HG03039 (cell line): ENCODE results near the gene LITAF.

Experiments
- ATAC-seq: cut with Tn5 transposase; IDR thresholded peaks from one replicate; pipeline ENCODE4 v1.9.1; 2021; ENCODE audit warnings: mild to moderate bottlenecking, moderate library complexity; ENCODE audit not compliant: unreplicated experiment

The LITAF gene

DNA sequence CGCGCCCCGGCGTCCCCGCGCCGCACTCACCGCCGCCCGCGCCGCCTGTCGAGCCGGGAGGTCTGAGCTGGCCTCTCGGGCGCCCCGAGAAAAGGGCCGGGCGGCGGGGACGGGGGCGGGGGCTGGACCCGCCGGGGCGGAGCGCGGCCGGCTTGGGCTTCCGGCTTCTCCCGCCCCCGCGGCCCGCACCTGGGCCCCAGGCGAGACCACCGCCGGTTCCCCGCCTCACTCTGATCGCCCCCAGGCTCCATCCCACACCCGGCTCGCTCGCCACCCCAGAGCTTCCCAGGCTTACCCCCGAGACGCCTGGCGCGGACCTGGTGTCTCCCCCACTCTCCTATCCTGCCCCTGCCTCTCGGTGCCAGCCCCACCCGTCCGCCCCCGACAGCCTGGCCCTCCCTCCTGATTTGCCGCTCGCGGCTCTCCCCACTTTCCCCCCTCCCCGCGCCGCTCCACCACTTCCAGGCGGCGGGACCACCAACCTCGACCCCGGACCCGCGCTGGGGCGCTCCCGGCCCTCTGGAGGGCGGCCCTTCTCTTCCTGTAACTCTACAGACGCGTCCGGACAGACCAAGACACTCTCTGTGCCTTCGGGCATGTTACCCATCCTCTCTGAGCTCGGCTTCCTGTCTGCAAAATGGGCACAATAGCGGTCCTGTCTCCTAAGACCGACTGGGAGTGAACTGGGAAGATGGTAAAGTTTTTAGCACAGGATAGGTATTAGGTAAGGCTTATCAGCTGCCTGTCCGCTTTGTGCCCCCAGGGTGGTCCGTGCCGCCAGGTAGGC, at the start of gene LITAF:
Gene LITAF (minus strand): TSS at position 64 of the 787 bp plus-strand sequence. CDS start 30,189 bp downstream, outside the sequence.
- ATAC-seq: peak; percentile 36

DNA sequence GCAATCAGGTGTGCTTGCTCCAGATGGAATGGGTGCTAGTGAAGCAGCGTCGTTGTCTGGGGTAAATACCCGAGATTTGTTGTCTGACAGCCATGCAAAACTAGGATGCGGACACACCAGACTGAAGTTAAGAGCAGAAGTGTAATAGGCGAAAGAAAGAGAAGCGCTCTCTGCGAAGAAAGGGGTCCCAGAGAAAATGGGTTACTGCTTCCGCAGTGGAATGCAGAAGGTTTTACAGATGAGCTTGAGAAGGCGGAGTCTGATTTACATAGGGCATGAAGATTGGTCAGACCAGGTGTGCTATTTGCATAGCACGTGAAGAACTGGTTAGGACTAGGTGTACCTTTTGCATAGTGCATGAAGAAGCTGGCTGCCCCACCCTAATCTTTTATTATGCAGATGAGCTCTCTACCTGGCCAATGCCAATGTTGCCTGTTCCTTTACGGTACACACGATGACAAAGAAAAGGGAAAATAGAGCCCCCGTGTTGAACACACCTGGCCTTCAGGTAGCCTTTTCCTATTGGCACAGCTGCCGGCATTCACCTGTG, 49.5 kb upstream of the LITAF start:
- no peak for ATAC-seq

DNA sequence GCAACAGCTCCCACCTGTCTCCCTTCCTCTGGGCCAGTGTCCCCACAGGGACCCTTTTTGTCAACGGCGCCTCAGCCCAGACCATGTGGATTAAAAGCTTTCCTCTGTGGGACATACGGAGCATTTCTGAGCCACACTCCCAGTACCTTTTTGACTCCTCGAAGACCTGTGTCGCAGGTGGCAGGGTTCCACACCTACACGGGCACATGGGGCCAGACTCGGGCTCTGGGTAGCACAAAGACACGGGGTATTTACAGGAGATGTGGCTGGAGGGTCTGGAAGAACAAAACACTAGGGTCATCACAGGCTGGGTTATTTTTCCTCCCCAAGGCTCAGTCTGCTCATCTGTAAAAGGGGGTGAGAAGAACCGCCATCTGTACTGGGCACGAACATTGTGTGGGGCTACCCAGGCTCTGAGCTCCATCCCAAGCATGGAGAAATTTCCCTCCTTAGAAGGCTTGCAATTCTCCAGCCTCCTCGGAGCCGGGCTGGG, 49.0 kb upstream of the LITAF start:
- no peak for ATAC-seq

DNA sequence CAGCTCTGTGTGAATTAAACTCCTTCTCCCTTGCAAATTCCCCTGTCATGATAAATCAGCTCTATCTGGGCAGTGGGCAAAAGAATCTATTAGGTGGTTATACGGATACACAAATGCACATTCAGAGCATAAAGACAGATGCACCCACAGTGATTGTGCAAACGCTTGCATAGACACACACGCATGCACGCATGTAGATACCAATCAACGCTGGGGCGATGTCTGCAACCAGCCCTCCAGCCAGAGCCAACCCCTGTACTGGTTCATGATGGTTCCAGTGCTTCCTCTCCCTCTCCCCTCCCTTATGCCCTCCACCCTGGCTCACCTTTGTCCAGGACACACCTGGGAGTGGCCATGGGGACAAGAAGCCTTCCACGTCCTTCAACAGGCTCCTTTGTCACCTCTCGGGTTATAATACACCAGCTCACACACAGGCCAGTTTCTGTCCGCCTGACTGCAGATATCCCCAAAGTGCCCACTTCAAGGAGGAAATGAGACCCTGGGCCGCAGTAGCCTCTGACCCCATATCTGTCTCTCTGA, 48.5 kb upstream of the LITAF start:
- no peak for ATAC-seq

DNA sequence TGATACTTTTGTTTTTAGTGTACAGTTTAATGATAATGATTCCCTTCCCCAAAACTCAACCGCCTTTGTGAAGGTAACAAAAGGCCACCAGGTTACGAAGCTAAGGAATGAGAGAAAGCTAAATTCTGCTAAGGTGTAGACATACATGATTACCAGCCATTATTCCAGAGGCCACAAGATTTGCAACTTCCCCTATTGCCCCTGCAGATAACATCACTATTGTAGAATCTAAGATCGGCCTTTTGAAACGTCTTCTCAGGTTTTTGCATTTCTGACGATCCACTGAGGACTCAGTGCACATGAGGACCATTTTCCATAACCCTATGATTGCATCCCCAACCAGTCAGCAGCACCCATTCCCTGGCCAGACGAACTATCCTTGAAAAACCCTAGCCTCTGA, 47.6 kb upstream of the LITAF start:
- ATAC-seq: no peak

DNA sequence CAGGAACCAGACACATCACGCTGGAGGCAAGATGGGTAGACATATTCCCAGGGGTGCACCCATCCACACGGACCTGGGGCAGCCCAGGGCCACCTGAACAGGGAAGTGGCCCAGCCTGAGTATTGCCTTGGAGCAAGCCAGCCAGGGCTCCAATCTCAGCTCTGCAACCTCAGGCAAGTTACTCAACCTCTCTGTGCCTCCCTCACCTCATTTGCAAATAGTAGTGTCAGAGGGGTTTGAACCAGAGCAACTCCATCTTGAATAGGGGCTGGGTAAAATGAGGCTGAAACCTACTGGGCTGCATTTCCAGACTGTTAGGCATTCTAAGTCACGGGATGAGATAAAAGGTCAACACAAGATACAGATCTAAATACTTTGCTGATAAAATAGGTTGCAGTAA, 46.4 kb upstream of the LITAF start:
- ATAC-seq: no peak

DNA sequence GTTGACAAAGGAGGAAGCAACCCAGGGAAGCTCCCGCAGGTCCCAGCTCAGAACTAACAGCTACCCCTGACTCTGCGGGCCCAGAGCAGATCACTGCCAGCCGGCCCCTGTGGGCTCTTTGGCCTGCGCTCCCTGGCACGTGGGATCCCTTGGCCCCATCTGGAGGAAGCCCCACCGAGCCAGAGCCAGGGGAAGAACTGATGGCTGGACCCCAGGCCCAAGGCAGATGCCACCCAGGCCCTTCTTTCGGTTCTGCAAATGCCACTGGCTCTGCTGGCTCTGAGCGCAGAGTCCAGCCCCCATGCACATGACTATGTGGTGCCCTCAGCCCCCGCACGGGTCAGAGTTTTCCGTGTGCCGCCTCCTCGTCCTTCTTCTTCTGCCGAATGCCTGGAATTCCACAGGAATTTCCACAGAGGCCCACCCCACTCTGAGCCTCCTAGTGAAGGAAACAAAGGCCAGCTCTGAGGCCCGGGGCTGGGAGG, 45.8 kb upstream of the LITAF start:
- no peak for ATAC-seq

DNA sequence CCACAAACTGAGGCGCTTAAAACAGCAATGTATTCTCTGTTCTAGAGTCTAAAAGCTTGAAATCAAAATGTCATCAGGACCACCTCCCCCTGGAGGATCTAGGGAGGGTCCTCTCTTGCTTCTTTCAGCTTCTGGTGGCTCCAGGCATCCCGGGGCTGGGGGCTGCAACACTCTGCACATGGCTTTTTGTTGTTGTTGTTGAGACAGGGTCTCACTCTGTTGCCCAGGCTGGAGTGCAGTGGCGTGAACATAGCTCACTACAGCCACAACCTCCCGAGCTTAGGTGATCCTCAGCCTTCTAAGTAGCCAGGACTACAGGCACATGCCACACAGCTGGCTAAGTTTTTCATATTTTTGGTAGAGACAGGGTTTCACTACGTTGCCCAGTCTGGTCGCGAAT, 44.5 kb upstream of the LITAF start:
- ATAC-seq: no peak

DNA sequence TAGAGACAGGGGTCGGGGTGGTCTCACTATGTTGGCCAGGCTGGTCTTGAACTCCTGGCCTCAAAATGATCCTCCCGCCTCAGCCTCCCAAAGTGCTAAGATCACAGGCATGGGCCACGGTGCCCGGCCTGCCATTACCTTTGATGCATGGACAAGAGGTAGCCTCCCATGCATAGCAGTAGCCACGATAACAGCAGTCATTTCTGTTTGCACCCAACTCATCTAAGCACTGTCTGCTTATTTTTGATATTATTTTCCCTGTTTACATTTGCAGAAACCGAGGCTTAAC, 44.0 kb upstream of the LITAF start:
- no peak for ATAC-seq

DNA sequence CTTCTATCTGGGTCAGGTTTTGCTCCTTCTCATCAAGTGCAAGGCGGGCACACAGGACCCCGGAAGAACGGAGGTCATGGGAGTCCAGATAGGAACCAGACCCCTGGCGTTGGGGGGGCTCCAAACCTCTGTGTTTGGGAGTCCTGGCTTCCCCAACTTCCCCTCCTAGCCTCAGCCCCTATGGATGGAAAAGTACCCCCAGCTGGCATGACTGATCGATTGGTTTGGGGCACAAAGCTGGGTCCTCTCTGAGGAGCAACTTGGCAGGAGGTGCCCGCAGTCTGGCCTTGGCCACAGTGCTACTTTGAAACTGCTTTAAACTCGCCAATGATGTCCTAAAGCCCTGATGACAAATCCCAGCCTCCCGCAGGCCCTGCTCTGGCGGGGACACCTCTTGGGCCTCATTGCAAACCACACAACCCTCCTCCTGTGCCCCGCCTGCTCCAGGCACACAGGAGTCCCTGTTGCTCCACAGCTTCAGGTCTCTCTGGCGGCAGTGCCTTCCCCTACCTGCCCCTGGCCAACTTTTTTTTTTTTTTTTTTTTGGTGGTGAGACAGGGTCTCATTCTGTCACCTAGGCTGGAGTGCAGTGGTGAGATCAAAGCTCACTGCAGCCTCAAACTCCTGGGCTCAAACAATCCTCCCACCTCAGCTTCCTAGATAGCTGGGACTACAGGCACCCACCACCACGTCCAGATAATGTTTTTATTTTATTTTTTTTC, 43.5 kb upstream of the LITAF start:
- ATAC-seq: no peak

DNA sequence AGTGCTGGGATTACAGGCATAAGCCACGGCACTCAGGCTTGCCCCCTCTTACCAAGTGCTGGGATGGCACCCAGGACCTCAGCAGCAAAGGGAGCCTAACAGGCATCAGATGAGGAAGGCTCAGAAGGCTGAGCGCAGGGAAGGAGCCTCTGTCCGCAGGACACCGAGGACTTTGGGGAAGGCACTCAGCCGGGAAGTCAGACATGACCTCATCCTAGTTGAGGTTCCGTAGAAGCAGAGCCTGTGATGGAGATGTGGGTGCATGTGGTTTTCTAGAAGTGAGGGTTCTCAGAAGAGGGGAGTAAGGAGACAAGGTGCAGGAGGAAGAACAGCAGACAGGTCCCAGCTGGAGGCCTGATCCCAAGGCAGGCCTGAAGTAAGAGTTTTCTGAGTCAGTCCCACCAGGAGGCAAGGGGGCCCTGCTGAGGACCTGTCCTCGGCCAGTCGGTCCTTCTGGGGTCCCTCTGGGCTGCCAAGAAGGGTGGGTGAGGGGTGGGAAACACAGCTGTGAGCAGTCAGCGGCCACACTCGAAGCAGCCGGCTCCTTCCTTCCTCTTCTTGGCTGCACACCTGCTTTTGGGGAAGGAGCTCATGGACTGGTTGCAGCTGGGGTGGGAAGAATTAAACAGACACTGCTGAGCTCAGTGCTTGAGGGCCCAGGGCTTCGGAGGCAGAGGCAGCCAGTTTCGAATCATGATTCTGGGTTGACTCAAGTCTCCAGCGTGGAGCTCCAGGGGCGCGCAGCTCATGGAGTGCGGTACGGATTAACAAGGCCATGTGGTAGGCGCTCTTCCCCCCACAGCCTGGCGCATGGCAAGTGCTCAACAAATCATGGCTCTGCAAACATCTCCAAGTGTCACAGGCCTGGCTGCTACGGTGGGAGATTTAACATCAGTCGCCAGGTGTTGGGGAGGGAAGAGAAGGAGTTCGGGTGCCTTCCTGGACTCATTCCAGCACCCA, 42.6 kb upstream of the LITAF start:
- no peak for ATAC-seq

DNA sequence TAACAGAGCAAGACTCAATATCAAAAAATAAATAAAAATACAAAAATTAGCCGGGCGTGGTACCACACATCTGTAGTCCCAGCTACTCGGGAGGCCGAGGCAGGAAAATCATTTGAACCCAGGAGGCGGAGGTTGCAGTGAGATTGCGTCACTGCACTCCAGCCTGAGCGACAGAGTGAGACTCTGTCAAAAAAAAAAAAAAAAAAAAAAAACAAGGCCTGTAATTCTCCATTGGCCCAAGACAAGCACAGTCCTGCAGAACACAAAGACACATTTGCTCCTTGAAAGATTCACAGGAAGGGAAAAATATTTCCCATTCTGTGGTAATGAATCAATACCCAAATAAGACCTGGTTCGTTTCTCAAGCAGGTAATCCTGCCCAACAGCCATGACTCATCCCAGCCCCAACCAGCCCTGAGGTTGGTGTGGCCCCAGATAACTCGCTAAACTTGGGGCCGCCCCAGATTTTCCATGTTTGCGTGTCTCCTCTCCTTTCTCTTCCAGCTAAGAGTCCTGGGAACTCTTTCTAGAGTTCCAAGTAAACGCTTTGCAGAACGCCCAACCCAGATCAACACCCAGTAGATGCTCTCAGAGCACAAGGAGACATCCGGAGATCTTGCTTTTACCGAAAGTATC, 41.2 kb upstream of the LITAF start:
- ATAC-seq: no peak

DNA sequence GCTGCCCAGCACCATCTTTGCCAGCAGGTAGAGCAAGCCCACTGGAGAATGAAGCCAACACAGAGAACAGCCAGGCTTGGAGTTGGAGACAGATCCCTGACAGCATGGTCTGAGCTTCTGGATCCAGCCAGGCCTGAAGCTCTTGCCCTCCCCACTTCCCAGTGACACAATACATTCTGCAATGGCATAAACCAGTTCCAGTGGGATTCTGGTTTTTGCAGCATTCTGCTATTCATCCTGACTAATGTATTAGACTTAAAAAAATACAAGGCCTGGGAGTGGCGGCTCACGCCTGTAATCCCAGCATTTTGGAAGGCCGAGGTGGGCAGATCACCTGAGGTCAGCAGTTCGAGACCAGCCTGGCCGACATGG, 40.6 kb upstream of the LITAF start:
- ATAC-seq: no peak

DNA sequence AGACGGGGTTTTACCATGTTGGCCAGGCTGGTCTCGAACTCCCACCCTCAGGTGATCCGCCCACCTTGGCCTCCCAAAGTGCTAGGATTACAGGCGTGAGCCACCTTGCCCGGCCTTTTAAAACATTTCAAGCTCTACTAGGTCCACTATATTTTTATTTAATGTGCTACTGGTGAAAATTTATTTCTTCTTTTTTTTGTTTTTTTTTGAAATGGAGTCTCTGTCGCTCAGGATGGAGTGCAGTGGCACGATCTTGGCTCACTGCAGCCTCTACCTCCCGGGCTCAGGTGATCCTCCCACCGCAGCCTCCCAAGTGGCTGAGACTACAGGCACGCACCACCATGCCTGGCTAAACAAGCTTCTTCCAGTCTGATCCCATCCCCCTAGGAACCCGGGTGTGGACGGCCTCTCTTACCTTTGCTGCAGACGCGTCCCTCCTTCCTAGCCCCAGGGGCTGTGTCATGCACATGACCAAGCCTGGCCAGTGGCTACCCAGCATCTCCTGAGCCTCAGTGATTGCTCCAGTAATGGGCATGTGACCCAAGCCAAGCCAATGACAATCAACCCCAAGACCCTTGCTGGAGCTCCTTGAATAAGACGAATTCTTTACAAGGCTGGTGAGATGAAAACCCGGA, 40.1 kb upstream of the LITAF start:
- ATAC-seq: no peak

DNA sequence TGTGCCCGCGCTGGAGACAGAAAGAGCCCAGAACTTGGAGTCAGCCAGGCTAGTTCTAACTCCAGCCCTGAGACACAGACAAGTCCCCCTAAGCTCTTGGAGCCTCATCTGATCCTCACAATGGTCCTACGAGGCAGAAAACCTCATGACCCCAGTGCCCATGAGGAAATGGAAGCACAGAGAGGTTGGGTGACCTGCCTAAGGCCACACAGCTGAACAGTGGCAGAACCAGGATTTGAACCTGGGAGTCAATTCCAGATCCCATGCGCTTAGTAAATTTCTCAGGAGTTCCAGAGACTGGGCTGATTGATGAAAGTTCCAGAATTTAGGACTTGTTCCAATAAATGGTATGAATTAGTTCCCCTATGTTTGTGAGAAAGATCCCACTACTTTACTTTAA, 39.0 kb upstream of the LITAF start:
- no peak for ATAC-seq

DNA sequence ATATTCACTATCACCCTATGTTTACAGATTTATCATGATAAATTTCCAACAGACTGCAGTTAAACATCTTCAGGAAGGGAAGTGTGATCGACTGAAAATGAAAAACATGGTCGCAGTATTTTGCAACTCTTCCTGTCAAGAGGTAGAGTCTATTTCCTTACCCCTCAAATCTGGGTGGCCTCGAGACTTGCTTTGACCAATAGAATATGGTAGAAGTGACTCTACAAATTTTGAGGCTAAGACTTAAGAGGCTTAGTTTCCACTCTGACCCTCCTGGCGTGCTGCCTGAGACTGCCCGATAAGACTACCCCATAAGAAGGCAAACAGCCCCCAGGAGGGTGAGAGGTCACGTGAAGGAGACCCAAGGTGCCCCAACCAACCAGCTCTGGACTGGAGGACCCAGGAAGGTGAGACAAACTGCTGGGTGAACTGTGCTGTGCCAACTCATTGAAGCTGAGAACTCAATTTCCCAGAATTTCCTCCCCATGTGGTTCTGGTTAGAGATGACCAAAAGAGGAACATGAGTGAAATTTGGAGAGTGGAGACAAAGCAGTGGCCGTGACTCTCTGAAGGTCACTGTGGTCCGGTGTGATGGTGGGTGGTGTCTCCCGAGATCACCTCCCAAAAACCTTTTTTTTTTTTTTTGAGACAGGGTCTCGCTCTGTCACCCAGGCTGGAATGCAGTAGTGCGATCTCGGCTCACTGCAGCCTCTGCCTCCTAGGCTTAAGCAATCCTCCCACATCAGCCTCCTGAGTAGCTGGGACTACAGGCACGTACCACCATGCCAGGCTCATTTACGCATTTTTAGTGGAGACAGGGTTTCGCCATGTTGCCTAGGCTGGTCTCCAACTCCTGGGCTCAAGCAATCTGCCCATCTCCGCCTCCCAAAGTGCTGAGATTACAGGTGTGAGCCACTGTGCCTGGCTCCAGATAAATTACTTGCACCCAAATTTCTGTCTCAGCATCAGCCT, 38.2 kb upstream of the LITAF start:
- no peak for ATAC-seq

DNA sequence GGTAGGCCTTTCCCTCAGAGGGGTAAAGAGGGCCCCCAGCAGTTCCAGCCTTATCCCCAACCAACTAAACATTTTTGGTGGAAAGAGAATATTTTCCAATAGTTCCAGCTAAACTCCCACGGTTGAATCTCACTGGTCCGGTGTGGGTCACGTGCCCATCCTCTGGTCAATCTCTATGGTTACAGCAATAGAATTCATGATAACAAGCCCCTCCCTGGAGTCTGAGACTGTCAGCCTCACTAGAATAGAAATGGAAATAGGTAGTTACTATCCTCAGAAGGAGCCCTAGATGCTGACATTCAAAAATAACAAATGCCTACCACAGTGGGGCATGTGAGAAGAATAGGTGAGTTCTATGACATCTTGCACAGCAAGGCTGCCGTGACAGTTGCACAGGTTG, 37.5 kb upstream of the LITAF start:
- no peak for ATAC-seq

DNA sequence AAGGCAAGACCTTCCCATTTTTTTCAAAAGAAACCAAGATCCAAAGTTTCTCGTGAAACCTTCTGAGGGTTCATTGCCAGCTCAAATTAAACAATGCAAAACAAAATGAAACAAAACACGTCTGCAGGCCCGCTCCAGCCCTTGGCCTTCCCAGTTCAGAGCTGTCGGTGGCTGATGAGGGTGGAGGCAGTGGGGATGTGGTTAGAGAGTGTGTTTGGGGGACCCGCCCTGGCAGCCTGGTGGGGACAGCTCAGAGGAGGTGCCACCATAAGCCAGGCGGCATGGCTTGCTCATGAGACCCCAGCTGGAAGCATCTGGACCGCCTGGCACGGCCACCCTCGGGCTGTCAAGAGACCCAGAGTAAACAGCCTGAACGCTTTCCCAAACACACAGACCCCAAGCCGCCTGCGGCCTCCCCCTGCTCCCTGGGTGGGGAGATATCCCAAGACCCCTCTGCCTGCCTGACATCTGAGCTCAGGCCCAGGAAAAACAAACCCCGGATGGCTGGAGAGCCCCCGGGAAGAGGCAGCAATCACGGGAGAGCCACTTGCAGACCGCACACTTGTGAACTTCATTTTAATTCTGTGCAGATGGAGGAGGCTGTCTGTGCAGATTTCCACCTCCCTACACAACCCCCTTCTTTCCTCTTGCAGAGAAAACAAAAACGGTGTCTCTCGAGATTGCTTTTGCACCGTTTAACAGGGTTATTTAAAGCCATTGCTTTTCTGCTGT, 35.4 kb upstream of the LITAF start:
- ATAC-seq: no peak
